ENCODE results near the gene CNOT9.
"Not testable (repeated sequence)": the region's sequence is repeated elsewhere in the genome, so short reads cannot be mapped to it uniquely, and the experiment has no call there.

The CNOT9 gene, protein sequence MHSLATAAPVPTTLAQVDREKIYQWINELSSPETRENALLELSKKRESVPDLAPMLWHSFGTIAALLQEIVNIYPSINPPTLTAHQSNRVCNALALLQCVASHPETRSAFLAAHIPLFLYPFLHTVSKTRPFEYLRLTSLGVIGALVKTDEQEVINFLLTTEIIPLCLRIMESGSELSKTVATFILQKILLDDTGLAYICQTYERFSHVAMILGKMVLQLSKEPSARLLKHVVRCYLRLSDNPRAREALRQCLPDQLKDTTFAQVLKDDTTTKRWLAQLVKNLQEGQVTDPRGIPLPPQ

DNA sequence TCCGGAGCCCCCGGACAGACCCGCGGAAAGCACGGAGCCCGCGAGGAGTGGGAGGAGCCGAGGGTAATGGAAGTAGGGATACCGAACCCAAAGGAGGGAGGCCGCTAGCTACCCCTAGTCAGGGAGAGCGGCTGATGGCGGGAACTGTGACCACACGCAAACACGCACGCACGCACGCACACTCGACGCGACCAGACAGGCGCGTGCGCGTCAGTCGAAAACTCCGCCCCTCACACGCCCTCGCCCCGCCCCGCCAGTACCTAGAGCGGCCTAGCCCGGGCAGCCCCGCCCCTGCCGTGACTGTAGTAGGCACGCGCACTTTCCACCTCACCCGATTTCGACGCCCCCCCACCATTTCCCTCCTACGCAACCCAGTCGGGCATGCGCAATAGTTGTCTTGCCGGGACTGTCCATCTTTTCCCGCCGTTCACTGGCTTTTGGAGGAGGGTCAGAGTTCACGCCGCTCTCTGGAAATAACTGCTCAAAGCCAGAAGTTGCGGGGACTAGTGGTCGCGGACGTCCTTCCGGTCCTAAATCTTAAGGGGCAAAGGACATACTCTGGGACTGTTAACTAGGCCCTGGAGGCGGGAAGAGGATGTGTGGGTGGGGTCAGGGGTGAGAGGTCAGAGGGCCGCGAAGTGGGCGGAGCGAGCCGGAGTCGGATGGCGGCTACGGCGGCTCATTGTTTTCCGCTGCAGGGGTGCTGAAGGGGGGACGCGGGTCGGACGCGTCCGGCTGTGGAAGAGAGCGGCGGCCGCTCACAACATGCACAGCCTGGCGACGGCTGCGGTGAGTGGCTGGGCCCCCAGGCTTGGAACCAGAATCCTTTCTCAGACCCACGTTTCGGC is at the start of gene CNOT9, which contains the start of gene USP37:
CNOT9 (plus strand) TSS at position 650 of the 848 bp plus-strand sequence; CDS start at position 766, 116 bp downstream.
USP37 (minus strand) TSS at position 162 of the 848 bp plus-strand sequence. CDS start 9,698 bp downstream, outside the sequence.
- DNase-seq: peak; percentile 100

DNA sequence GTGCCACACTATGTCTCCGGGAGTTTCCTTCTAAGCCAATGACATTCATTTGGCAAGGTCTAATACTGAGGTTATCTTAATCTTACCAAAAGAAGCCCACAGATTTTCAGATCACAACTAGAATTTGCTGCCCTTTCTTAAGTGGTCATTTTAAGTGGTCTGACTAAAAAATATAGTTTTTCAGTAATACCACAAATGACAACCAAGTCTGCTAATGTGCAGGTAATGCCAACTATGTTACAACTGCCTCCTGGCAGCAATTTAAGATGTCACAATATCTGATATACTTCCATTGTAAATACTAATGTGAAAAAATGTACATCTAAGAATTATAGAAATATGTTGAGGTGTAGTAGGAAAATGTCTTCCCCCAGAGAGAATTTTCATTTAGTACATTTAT is 49.8 kb upstream of the CNOT9 start:
- DNase-seq: no peak

DNA sequence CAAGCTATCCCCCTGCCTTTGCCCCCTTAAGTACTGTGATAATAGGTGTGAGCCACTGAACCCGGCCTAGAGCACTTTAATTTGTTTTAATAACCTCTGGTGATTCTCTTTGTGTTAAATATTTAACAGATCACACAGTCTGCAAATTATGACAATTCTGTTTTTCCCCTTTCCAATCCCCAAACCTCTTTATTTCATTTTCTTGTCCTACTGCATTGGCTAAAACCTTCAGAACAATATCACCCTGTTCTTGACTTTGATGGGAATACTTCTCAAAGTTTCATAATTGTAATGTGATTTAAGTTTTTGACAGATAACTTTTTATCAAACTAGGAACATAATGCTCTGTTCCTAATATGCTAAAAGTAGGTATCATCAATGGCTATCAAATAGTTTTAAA is 45.0 kb upstream of the CNOT9 start:
- no peak for DNase-seq

DNA sequence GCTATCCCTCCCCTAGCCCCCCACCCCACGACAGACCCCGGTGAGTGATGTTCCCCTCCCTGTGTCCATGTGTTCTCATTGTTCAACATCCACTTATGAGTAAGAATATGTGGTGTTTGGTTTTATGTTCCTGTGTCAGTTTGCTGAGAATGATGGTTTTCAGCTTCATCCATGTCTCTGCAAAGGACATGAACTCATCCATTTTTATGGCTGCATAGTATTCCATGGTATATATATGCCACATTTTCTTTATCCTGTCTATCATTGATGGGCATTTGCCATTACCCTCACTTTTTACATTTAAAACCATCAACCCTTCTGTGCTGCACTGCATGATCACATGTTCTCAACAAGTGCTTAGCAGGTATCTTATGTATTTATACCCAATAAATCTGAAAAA is 40.2 kb upstream of the CNOT9 start:
- DNase-seq: not testable (repeated sequence)

DNA sequence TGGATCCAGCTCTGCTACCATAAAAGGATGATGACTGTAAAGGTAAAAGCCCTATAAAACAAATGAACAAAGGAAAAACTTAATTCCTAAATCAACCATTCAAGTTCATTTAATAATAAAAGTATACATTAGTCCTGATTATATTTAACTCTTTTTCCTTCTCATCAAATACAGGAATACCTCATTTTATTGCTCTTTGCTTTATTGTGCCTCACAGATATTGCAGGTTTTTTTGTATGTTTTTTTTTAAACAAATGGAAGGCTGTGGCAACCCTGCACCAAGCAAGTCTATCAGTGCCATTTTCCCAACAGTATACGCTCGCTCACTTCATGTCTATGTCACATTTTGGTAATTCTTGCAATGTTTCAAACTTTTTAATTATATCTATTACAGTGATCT is 38.6 kb upstream of the CNOT9 start:
- no peak for DNase-seq

DNA sequence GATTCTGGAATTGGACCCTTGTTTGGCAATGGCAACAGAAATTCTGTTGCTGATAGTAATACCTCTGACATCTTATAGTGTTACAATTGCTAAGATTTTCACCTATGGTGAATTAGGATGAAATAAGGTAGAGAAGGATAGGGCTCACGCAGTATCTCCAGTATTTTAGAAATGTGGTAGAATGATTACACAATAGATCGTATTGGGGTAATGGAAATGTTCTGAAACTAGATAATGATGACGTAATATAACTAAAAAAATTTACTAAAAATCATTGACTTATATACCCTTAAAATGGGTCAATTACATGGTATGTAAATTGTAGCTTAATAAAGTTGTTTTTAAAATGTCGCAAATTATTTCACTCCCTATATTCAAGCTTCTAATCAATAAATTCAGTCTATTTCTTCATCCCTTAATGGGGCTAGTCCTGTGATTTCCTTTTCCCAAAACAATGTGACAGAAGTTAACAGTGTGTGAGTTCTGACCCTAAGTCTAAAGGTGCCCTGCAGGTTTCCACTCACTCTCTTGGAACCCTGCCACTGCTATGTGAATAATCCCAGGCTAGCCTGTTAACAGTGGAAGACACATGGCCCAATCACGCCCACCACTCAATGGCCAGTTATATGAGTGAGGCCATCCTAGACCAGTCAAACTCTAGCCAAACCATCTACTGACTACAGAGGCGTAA is 31.7 kb upstream of the CNOT9 start:
- no peak for DNase-seq

DNA sequence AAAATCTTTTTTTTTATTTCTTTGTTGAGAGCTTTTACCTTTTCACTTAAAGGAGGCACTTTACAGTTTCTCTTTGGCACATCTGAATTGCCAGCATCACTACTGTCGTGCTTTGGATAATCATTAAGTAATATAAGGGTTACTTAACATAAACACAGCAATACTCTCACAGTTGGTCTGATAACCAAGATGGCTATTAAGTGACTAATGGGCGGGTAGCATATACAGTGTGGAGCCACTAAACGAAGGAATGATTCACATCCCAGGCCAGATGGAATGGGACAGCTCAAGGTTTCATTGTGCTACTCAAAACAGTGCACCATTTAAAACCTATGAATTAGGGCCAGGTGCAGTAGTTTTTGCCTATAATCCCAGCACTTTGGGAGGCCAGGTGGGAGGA is 28.6 kb upstream of the CNOT9 start:
- DNase-seq: no peak

DNA sequence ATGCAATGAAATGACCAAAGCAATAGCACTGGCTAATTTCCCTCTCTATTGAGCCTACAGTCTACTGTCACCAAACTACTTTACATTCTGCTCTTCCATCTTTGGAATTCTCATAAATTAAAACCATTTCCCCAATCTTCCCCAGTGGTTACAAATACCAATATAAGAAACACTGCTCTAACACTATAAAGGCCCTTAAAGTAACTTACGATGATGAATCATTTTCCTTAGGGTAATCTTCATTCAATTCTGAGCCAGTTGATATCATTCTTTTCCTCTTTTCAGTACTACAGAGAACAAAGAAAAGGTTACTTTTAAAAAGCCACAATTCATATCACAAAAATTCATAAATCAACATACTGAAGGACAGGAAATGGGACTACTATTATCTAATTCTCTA is 22.6 kb upstream of the CNOT9 start:
- DNase-seq: no peak

DNA sequence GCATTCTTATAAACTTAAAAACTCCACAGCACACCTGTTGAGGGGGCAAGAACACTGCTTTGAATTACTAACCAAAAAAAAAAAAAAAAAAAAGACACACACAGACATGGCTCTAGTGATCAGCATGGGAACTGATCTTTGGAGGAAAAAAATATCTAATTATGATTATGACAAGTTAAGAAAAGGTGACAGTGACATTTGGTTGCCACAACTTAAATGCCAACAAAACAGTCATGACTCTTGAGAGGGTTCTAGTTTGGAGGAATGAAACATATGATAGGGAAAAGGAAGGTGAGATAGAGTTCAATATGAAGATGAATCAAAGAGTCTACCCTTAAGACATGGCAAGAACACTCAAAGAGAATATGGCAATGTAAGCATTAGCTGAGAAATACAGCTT is 21.1 kb upstream of the CNOT9 start:
- no peak for DNase-seq

DNA sequence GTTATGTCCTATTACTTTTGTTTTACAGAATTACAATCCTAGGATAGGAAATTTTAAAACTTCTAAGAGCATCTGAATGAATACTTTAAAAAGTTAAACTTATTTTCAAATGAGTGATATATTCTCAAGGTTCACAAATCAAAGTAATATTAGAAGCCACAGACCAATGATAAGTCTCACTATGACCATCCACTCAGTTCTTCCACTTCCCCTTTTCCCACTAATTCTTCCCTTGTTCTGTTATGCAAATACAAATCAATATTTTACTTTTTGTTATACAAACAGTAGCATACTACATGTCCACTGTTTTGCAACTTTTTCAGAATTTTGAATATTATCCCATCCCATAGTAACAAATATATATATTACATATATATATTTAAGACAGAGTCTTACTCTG is 20.7 kb upstream of the CNOT9 start:
- no peak for DNase-seq

DNA sequence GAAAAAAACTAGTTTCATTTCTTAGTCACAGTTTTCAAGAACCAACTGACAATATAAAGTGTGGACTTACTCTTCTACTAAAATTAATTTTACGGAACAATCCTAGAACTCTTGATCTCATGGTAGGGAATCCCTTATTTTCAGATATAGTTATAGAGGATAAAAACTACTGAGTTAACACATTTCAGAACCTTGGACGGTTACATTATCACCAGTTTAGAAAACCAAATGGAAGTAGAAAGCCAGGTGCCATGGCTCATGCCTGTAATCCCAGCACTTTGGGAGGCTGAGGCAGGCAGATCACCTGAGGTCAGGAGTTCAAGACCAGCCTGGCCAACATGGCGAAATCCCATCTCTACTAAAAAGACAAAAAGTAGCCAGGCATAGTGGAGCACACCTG is 14.4 kb upstream of the CNOT9 start:
- DNase-seq: not testable (repeated sequence)

DNA sequence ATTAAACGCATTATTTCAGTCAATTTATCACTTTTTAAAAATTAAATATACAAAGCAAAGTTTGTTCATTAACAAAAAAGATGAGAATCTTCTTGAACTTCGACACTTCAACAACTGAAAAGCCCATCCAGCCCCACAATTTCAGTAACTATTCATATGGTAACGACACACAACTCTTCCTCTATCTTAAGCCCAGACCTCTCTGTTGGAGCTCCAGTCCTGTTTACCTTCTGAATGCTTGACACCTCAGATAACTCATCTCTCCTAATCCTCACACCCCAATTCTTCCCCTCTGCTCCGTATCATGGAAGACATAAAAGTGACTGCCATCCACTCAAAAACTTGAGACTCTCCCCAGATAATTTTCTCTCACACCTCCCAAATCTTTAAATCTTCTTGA is 13.1 kb upstream of the CNOT9 start:
- DNase-seq: no peak

DNA sequence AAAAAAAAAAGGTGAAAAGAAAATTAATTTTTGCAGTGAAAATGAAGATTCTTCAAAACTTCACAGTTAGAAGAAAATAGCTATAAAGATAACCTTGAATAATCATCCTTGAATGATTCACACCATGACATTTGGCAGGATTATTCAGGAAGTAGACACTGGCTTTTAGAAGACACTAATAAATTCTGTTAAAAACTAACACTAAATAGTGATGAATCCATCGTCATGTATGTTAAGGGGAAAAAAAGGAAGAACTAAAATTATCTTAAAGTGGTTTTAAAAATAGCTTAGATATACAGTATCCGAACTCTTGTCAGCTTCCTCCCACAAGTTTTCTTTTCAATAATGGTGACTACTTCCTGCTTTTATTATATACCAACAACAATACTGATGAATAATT is 10.7 kb upstream of the CNOT9 start:
- DNase-seq: no peak

DNA sequence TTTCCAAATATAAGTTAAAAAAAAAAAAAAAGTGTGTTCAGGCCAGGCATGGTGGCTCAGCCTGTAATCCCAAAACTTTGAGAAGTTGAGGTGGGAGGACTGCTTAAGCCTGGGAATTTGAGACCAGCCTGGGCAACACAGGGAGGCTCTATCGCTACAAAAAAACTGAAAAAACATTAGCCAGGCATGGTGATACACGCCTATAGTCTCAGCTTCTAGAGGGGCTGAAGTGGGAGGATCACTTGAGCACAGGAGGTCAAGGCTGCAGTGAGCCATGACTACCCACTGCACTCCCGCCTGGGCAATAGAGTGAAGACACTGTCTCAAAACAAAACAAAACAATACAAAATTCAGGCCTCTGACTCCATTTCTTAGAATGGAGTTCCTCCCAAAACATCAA is 9.7 kb upstream of the CNOT9 start:
- no peak for DNase-seq

DNA sequence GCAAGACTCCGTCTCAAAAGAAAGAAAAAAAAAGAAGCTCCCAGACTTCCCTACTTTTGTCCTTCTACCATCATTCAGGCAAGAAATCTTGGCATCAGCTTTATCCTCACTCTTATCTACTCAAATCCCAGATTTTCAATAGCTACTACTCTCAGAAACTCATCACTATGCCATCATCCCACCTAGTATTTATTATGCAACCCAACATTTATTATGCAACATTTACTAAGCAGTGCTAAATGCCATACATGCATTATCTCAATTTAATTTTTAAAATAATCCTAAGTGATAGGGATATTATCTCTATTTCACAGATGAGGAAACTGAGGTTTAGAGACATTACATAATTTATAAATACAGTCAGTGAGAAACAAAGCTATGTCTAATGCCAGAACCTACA is 4.6 kb upstream of the CNOT9 start:
- DNase-seq: no peak

DNA sequence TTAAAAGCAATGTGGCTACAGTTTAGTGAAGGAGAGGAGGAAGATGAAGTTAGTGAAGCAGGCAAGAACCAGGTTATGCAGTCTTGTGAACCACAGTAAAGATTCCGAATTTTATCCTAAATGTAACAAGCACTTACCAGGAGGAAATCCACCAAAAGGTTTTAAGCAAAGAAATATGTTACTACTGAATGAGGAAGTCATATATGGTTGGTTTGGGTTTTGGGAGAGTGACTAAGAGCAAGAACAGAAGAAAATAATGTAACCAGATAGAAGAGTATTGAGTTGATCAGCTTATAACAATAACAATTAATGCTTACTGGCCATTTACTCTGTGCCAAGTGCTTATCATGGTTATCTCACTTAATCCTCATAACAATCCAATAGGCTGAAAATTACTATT is 2.3 kb upstream of the CNOT9 start:
- no peak for DNase-seq

DNA sequence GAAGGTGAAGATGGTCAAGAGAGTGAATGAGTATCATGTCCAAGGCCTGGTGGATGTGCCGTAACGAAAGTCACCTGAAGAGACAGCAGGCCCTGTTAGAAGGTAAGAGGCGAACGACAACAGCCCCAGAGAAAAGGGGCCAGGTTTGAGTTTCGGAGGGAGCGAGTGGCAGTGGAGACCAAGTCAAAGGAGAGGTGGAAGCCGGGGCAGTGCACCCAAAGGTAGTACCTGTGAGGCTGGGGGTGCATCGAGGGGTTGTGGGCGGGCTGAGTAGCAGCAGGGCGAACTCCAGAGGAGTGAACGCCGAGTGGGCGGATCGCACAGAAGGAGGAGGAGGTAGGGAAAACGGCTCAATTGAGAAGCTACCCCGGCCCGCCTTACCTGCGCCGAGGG is 846 bp upstream of the CNOT9 start:
- no peak for DNase-seq

DNA sequence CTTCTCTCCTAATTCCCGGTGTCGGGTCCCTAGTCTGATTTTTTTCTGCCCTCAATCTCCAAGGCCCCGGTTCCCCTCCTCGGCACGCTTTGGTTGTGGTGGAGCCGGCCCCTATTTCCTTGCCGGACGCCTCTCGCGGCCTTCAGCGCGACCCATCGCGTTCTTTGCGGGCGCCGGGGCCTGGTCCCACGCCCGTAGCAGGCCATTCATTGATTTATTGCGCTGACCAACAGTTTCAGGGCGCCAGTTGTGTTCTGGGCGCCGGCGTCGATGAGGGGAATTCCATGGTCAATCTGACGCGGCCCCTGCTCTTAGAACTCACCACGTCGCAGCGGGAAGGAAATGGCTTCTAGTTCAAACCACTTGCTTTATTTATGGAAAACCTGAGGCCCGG is 396 bp downstream of the CNOT9 start:
- peak; percentile 47 to 51 for DNase-seq

DNA sequence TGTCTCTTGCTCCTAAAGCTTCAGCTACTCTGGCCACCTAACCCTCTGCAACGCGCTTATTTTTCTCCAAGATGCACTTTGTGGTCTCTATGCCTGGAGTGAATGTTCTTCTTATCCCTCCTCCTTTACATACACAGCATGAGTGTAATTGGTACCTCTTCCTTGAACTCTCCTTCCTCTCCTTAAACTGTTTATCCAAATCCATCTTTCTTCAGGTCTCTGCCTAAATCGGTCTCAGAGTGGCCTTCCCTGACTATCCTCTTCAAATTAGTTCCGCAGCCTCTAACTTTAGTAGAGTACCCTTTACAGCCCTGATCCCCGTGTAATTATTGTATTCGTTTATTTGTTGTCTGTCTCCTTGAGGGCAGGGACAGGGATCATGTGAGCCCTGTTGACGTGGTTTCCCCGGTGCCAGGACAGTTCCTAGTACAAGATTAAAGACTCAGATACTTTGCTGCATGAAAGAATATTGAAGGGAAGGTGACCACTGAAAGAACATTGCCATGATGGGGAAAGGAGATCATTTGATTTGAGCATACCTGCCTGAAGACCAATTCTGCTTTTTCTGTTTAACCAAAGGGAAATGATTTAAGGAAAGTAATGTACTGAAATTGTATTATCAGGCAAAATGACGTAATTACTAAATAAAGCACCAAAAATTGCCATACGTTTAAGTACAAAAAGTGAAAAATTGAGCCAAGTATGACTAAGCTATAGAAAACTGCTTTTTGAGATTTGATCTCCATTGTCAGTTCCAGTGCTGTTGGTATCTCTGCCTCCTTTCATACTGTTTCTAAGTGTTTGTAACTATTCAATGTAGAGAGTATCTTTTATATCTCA is 1.2 kb downstream of the CNOT9 start:
- no peak for DNase-seq

DNA sequence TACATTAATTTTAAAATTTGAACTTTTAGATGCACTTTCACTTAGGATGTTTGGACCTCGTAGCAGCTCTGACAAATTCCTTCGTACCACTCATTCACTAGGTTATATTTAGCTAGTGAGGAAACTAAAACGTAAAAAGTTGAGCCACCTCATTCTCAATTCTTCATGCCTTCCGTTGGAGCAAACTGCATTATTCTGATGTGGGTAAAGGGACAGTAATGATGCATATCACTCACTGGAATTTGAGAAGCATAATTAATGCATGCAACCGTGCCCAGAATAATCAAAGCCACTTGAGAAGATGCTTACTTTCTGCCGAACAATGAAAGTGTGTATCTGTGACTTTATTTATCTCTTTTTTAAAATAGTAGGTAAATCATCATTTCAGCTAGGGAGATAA is 2.2 kb downstream of the CNOT9 start:
- DNase-seq: no peak

DNA sequence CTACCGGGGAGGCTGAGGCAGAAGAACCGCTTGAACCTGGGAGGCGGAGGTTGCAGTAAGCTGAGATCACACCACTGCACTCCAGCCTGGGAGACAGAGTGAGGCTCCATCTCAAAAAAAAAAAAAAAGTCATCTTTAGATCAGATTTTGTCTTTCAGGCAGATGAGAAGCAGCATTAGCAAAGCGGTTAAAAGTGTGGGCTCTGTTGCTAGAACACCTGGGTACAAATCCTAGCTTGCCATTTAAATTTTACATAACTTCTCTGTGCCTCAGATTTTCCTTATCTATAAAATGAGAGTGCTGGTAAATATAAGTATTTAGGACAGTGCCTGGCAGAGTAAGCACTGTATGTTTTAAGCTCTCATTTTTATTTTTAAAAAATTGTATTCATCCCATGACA is 8.2 kb downstream of the CNOT9 start:
- no peak for DNase-seq

DNA sequence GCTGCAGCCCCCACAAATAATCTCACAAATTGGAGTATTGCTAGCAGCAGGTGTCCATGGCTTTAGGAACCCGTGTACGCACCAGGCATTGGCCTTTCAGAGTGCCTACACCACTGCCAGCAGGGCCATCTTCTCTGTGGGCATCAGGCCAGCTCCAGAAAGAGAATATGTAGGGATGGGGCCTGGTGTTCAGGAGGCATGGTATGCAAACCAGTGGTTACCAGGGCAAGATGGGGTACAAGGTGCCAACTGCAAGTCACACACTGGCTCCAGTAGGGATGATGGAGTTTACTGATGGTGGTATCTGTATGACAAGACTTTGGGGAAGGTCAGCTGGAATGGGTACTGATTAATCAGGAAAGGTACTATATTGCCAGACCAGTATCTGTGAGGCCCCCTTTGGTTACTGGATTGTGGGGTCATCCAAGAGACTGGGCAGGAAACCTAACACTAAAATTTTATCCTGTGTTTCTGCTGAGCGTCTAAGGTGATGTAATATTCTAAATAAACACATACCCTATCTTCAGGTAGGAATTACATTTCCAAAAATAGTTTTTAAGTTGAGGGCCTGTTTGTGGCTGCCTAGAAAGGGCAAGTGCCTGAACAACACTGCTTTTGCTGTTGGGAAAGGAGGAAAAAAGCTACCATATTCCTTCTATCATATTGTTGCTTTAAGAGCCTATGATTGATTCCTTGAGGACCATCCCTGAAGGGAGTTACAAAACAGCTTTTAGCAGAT is 9.0 kb downstream of the CNOT9 start:
- DNase-seq: no peak
